B cell (primary cell): ENCODE results near the gene DDI2.

Experiments used
- CTCF ChIP-seq: fragments of 200-600 bp; IDR thresholded peaks from one replicate; pipeline ENCODE4 v1.8.0; 2022; ENCODE audit warnings: antibody characterized with exemption, mild to moderate bottlenecking
- EZH2 ChIP-seq: IDR thresholded peaks from 2 replicates; pipeline ENCODE4 v1.6.1; 2012; ENCODE audit warnings: borderline replicate concordance, low read depth, mild to moderate bottlenecking, moderate library complexity, low read length; ENCODE audit not compliant: insufficient read depth, poor library complexity, severe bottlenecking

- TF ChIP-seq CTCF (no peak), EZH2 (no peak)
Observed at GRCh38 chr1:15693371-15693770, 76.1 kb downstream of the DDI2 start.
